ENCODE measurements around the gene ARL6IP5.

DNA sequence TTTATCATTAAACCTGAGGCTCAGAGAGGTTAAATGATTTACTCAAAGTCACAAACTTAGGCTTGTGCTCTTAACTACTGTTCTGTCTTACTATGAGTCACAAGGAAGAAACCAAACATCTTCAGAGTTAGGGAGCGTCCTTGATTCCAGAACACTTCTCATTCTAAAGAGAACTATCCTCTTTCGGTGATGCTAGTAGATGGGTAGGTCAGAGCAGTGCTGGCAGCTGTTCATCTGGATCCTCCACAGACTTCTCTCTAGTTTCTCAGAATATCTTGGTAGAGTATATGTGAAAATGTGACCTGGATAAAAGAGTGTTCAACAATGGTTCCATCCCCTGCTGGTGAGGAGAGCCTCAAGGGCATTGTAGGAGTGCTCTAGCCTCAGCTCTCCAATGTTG is 3.3 kb downstream of the ARL6IP5 start:
- TF ChIP-seq, protein P1, sequence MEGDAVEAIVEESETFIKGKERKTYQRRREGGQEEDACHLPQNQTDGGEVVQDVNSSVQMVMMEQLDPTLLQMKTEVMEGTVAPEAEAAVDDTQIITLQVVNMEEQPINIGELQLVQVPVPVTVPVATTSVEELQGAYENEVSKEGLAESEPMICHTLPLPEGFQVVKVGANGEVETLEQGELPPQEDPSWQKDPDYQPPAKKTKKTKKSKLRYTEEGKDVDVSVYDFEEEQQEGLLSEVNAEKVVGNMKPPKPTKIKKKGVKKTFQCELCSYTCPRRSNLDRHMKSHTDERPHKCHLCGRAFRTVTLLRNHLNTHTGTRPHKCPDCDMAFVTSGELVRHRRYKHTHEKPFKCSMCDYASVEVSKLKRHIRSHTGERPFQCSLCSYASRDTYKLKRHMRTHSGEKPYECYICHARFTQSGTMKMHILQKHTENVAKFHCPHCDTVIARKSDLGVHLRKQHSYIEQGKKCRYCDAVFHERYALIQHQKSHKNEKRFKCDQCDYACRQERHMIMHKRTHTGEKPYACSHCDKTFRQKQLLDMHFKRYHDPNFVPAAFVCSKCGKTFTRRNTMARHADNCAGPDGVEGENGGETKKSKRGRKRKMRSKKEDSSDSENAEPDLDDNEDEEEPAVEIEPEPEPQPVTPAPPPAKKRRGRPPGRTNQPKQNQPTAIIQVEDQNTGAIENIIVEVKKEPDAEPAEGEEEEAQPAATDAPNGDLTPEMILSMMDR (IDR thresholded peaks at IDR 0.05 in 8 of 11, conservative IDR thresholded peaks at IDR 0.05 in 3 of 11) = no peak
- TF ChIP-seq POLR2A (IDR thresholded peaks at IDR 0.05) = no peak
